HepG2 (cell line): ENCODE data around the gene OSBP. TPM values are rescaled to one million over a fixed set of nuclear protein-coding genes. Genes with fewer than 3 reads are reported as not detected.

Experiments
- BCL6 ChIP-seq: IDR thresholded peaks from 2 replicates; pipeline ENCODE4 v1.6.1; 2016; ENCODE audit warnings: missing genetic modification reagents, missing compliant biosample characterization
- GLI4 ChIP-seq: sonication (generic); formaldehyde crosslinking; IDR thresholded peaks from 2 replicates; pipeline ENCODE4 v1.5.1; 2020; ENCODE audit warnings: missing genetic modification reagents, mild to moderate bottlenecking, moderate library complexity, borderline replicate concordance
- GPN1 ChIP-seq: sonication (generic); formaldehyde crosslinking; IDR thresholded peaks from 2 replicates; pipeline ENCODE4 v1.5.1; 2020; ENCODE audit warnings: missing genetic modification reagents, borderline replicate concordance
- PHF5A ChIP-seq: IDR thresholded peaks from one replicate; pipeline ENCODE4 v1.6.1; 2018; ENCODE audit warnings: low read depth, missing genetic modification reagents; ENCODE audit not compliant: unreplicated experiment
- PLRG1 ChIP-seq: fragments of 450-650 bp; conservative IDR thresholded peaks from 2 replicates; pipeline ENCODE4 v1.6.1; 2016
- PRMT3 ChIP-seq: sonication (generic); formaldehyde crosslinking; IDR thresholded peaks from 2 replicates; pipeline ENCODE4 v1.8.1; 2022; ENCODE audit warnings: low read depth, mild to moderate bottlenecking, moderate library complexity, missing genetic modification reagents, borderline replicate concordance
- SIN3A ChIP-seq: IDR thresholded peaks from 2 replicates; pipeline ENCODE4 v1.6.1; 2011; ENCODE audit warnings: low read depth, mild to moderate bottlenecking, control low read depth, low read length, borderline replicate concordance
- SMARCE1 ChIP-seq: fragments of 450-650 bp; IDR thresholded peaks from 2 replicates; pipeline ENCODE4 v1.6.1; 2017; ENCODE audit warnings: borderline replicate concordance
- ZNF207 ChIP-seq: fragments of 450-650 bp; IDR thresholded peaks from 2 replicates; pipeline ENCODE4 v1.6.1; 2016; ENCODE audit warnings: antibody characterized with exemption, borderline replicate concordance
- ZNF282 ChIP-seq: fragments of 450-650 bp; IDR thresholded peaks from 2 replicates; pipeline ENCODE4 v1.6.1; 2018; ENCODE audit not compliant: partially characterized antibody
- ZNF333 ChIP-seq: sonication (generic); formaldehyde crosslinking; IDR thresholded peaks from 2 replicates; pipeline ENCODE4 v1.4.0; 2020; ENCODE audit warnings: mild to moderate bottlenecking, missing genetic modification reagents, borderline replicate concordance
- polyA plus RNA-seq, 8 experiments: library from polyadenylated mRNA; depleted of rRNA in 3 of 8; stranded (reverse) in 7 of 8; unstranded in 1 of 8; fragments of >200 nt; fragmentation: Illumina TruSeq in 4 of 8; extraction: Trizol in 4 of 8; gene quantifications; 2 replicates each; pipeline versions ENCODE4 v1.2.1 to v1.2.3, GENCODE V29; 2011 to 2016; ENCODE audit warnings: low read depth in 4 of 8, missing spikeins in 1 of 8, mixed read lengths in 1 of 8; ENCODE audit not compliant: insufficient read depth in 1 of 8
- total RNA-seq, 5 experiments: library from RNA; depleted of rRNA; stranded (reverse); fragments of >200 nt; fragmentation: Illumina TruSeq; extraction: Trizol; gene quantifications; 2 replicates each; pipeline ENCODE4 v1.2.3, GENCODE V29; 2016; ENCODE audit warnings: low read depth in 1 of 5
- TF ChIP-seq, protein P1 (sequence below), 2 experiments: IDR thresholded peaks; 2 replicates each; pipeline ENCODE4 v1.6.1; 2011 to 2012; ENCODE audit warnings: low read length in 2 of 2, borderline replicate concordance in 1 of 2, low read depth in 1 of 2, mild to moderate bottlenecking in 1 of 2, moderate library complexity in 1 of 2
- TF ChIP-seq, protein P2 (sequence below): sonication (generic); formaldehyde crosslinking; IDR thresholded peaks from 2 replicates; pipeline ENCODE4 v1.5.1; 2020; ENCODE audit warnings: missing genetic modification reagents, mild to moderate bottlenecking, borderline replicate concordance
- TF ChIP-seq, protein P3 (sequence below): sonication (generic); formaldehyde crosslinking; IDR thresholded peaks from 2 replicates; pipeline ENCODE4 v1.4.0; 2020; ENCODE audit warnings: missing genetic modification reagents
- TF ChIP-seq, protein P4 (sequence below): sonication (generic); formaldehyde crosslinking; IDR thresholded peaks from 2 replicates; pipeline ENCODE4 v1.4.0; 2020; ENCODE audit warnings: low read depth, mild to moderate bottlenecking, missing genetic modification reagents
- TF ChIP-seq, protein P5 (sequence below): conservative IDR thresholded peaks from 2 replicates; pipeline ENCODE4 v1.6.1; 2018; ENCODE audit warnings: missing genetic modification reagents
- TF ChIP-seq, protein P6 (sequence below): sonication (generic); formaldehyde crosslinking; IDR thresholded peaks from 2 replicates; pipeline ENCODE4 v1.5.0; 2020; ENCODE audit warnings: missing genetic modification reagents
- TF ChIP-seq, protein P7 (sequence below): sonication (generic); formaldehyde crosslinking; conservative IDR thresholded peaks from 2 replicates; pipeline ENCODE4 v1.8.1; 2023; ENCODE audit warnings: missing genetic modification reagents

Gene OSBP
- total and polyA plus RNA-seq, 2 of the 13 experiments (the other 11 are each of a cell fraction or from before 2014, with no cell fraction given) = 12.1 to 13.5 TPM

DNA sequence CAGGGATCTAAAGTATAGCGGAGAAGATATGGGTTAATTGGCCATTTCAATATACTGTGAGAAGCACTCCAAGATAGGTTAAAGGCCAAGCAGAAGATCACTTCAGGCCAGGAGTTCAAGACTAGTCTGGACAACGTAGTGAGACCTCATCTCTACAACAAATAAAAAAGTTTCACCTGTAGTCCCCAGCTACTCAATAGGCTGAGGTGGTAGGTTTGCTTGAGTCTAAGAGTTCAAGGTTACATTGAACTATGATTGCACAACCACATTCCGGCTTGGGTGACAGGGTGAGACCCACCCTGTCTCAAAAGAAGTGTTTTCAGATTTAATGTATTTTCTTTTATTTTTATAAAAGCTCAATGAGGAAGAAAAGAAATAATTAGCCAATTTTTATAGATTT is 27.8 kb upstream of the OSBP start (continued):
- TF ChIP-seq, protein P1, sequence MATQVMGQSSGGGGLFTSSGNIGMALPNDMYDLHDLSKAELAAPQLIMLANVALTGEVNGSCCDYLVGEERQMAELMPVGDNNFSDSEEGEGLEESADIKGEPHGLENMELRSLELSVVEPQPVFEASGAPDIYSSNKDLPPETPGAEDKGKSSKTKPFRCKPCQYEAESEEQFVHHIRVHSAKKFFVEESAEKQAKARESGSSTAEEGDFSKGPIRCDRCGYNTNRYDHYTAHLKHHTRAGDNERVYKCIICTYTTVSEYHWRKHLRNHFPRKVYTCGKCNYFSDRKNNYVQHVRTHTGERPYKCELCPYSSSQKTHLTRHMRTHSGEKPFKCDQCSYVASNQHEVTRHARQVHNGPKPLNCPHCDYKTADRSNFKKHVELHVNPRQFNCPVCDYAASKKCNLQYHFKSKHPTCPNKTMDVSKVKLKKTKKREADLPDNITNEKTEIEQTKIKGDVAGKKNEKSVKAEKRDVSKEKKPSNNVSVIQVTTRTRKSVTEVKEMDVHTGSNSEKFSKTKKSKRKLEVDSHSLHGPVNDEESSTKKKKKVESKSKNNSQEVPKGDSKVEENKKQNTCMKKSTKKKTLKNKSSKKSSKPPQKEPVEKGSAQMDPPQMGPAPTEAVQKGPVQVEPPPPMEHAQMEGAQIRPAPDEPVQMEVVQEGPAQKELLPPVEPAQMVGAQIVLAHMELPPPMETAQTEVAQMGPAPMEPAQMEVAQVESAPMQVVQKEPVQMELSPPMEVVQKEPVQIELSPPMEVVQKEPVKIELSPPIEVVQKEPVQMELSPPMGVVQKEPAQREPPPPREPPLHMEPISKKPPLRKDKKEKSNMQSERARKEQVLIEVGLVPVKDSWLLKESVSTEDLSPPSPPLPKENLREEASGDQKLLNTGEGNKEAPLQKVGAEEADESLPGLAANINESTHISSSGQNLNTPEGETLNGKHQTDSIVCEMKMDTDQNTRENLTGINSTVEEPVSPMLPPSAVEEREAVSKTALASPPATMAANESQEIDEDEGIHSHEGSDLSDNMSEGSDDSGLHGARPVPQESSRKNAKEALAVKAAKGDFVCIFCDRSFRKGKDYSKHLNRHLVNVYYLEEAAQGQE (IDR thresholded peaks at IDR 0.05; ENCODE audit: borderline replicate concordance in 1 of 2, low read depth in 1 of 2, low read length in 2 of 2) = no peak
- TF ChIP-seq, protein P2, sequence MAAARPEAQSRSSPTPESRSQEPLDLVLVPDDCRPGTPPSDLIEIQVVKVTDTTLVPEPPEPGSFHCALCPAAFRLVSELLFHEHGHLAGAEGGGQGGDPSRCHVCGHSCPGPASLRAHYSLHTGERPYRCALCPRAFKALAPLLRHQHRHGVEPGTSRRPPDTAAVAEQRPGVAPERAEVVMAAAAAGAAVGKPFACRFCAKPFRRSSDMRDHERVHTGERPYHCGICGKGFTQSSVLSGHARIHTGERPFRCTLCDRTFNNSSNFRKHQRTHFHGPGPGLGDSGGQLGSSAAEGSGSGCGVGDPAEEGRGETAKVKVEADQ (CRISPR knock-in tag) = no peak
- TF ChIP-seq ZNF207 = no peak
- peak; percentile 71; the same call in 1 of the 2 replicates for TF ChIP-seq BCL6 (CRISPR knock-in tag)
- TF ChIP-seq, protein P3, sequence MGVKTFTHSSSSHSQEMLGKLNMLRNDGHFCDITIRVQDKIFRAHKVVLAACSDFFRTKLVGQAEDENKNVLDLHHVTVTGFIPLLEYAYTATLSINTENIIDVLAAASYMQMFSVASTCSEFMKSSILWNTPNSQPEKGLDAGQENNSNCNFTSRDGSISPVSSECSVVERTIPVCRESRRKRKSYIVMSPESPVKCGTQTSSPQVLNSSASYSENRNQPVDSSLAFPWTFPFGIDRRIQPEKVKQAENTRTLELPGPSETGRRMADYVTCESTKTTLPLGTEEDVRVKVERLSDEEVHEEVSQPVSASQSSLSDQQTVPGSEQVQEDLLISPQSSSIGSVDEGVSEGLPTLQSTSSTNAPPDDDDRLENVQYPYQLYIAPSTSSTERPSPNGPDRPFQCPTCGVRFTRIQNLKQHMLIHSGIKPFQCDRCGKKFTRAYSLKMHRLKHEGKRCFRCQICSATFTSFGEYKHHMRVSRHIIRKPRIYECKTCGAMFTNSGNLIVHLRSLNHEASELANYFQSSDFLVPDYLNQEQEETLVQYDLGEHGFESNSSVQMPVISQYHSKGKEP (CRISPR knock-in tag) = no peak
- TF ChIP-seq ZNF282 = no peak
- TF ChIP-seq GLI4 = no peak
- TF ChIP-seq, protein P4, sequence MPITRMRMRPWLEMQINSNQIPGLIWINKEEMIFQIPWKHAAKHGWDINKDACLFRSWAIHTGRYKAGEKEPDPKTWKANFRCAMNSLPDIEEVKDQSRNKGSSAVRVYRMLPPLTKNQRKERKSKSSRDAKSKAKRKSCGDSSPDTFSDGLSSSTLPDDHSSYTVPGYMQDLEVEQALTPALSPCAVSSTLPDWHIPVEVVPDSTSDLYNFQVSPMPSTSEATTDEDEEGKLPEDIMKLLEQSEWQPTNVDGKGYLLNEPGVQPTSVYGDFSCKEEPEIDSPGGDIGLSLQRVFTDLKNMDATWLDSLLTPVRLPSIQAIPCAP = no peak
- no peak for TF ChIP-seq PLRG1
- no peak for TF ChIP-seq SIN3A
- TF ChIP-seq, protein P5, sequence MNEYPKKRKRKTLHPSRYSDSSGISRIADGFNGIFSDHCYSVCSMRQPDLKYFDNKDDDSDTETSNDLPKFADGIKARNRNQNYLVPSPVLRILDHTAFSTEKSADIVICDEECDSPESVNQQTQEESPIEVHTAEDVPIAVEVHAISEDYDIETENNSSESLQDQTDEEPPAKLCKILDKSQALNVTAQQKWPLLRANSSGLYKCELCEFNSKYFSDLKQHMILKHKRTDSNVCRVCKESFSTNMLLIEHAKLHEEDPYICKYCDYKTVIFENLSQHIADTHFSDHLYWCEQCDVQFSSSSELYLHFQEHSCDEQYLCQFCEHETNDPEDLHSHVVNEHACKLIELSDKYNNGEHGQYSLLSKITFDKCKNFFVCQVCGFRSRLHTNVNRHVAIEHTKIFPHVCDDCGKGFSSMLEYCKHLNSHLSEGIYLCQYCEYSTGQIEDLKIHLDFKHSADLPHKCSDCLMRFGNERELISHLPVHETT (CRISPR knock-in tag) = no peak
- no peak for TF ChIP-seq PHF5A
- TF ChIP-seq, protein P6, sequence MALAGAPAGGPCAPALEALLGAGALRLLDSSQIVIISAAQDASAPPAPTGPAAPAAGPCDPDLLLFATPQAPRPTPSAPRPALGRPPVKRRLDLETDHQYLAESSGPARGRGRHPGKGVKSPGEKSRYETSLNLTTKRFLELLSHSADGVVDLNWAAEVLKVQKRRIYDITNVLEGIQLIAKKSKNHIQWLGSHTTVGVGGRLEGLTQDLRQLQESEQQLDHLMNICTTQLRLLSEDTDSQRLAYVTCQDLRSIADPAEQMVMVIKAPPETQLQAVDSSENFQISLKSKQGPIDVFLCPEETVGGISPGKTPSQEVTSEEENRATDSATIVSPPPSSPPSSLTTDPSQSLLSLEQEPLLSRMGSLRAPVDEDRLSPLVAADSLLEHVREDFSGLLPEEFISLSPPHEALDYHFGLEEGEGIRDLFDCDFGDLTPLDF = no peak
- TF ChIP-seq PRMT3 (CRISPR knock-in tag) = no peak
- TF ChIP-seq, protein P7, sequence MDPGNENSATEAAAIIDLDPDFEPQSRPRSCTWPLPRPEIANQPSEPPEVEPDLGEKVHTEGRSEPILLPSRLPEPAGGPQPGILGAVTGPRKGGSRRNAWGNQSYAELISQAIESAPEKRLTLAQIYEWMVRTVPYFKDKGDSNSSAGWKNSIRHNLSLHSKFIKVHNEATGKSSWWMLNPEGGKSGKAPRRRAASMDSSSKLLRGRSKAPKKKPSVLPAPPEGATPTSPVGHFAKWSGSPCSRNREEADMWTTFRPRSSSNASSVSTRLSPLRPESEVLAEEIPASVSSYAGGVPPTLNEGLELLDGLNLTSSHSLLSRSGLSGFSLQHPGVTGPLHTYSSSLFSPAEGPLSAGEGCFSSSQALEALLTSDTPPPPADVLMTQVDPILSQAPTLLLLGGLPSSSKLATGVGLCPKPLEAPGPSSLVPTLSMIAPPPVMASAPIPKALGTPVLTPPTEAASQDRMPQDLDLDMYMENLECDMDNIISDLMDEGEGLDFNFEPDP = no peak
- no peak for TF ChIP-seq ZNF333
- TF ChIP-seq SMARCE1 = no peak
- TF ChIP-seq GPN1 (CRISPR knock-in tag) = no peak
